MM.1S (cell line): Measurements from ENCODE around the gene DELE1.

Source experiments
- DNase-seq: peaks from one replicate; pipeline ENCODE4 v3.0.0-alpha.2; 2015
- H2AFZ ChIP-seq: fragments of 300-600 bp; sonication (generic); 2 replicates; pipeline ENCODE4 v1.6.0; 2016; ENCODE audit warnings: antibody characterized with exemption, low read length
- H3F3A ChIP-seq: fragments of 300-600 bp; sonication (generic); 2 replicates; pipeline ENCODE4 v1.6.1; 2016; ENCODE audit warnings: mild to moderate bottlenecking, antibody characterized with exemption, low read length, moderate library complexity, mixed read lengths; ENCODE audit not compliant: insufficient read depth
- H3K27ac ChIP-seq: fragments of 300-600 bp; sonication (generic); 2 replicates; pipeline ENCODE4 v1.5.1; 2016; ENCODE audit warnings: mild to moderate bottlenecking, low read length
- H3K27me3 ChIP-seq: fragments of 300-600 bp; sonication (generic); replicated peaks from 2 replicates; pipeline ENCODE4 v1.6.0; 2016; ENCODE audit warnings: low read length; ENCODE audit not compliant: insufficient read depth
- H3K36me3 ChIP-seq: fragments of 300-600 bp; sonication (generic); replicated peaks from 2 replicates; pipeline ENCODE4 v1.6.1; 2016; ENCODE audit warnings: mild to moderate bottlenecking, low read length, mixed read lengths; ENCODE audit not compliant: insufficient read depth
- H3K4me1 ChIP-seq: fragments of 300-600 bp; sonication (generic); 2 replicates; pipeline ENCODE4 v1.6.1; 2016; ENCODE audit warnings: low read length, mixed read lengths
- H3K4me2 ChIP-seq: fragments of 300-600 bp; sonication (generic); 2 replicates; pipeline ENCODE4 v1.6.0; 2016; ENCODE audit warnings: low read depth, low read length
- H3K4me3 ChIP-seq: fragments of 300-600 bp; sonication (generic); 2 replicates; pipeline ENCODE4 v1.5.1; 2016; ENCODE audit warnings: low read length, mixed read lengths
- H3K79me2 ChIP-seq: fragments of 300-600 bp; sonication (generic); 2 replicates; pipeline ENCODE4 v1.6.1; 2016; ENCODE audit warnings: mixed run types, low read length, mixed read lengths
- H3K9ac ChIP-seq: fragments of 300-600 bp; sonication (generic); 2 replicates; pipeline ENCODE4 v1.6.1; 2016; ENCODE audit warnings: low read length, mixed read lengths
- H3K9me2 ChIP-seq: fragments of 300-600 bp; sonication (generic); replicated peaks from 2 replicates; pipeline ENCODE4 v1.6.1; 2016; ENCODE audit warnings: mild to moderate bottlenecking, low read length, mixed read lengths; ENCODE audit not compliant: insufficient read depth
- H3K9me3 ChIP-seq: fragments of 300-600 bp; sonication (generic); replicated peaks from 2 replicates; pipeline ENCODE4 v1.6.1; 2016; ENCODE audit warnings: mild to moderate bottlenecking, low read length, mixed read lengths; ENCODE audit not compliant: insufficient read depth
- H4K20me1 ChIP-seq: fragments of 300-600 bp; sonication (generic); 2 replicates; pipeline ENCODE4 v1.6.1; 2016; ENCODE audit warnings: mild to moderate bottlenecking, low read length, moderate library complexity, mixed read lengths; ENCODE audit not compliant: insufficient read depth
- CTCF ChIP-seq: fragments of 300-600 bp; sonication (generic); IDR thresholded peaks from 2 replicates; pipeline ENCODE4 v1.5.1; 2016; ENCODE audit warnings: antibody characterized with exemption, low read length, mixed read lengths
- EZH2 ChIP-seq: fragments of 300-600 bp; sonication (generic); optimal IDR thresholded peaks from 2 replicates; pipeline ENCODE3; 2017; ENCODE audit warnings: low read depth, mild to moderate bottlenecking, antibody characterized with exemption, low read length, mixed read lengths
- EZH2phosphoT487 ChIP-seq: fragments of 300-600 bp; sonication (generic); IDR thresholded peaks from 2 replicates; pipeline ENCODE4 v1.6.1; 2018; ENCODE audit warnings: antibody characterized with exemption, low read length

DELE1 gene

GRCh38 chr5:141923448-141924313, at the start of gene DELE1:
DELE1 (plus strand) TSS chr5:141923871; CDS start chr5:141923942, 71 bp downstream.
- peak within 1 kb of the TSS; percentile 67 for H2AFZ ChIP-seq
- peak within 1 kb of the TSS; percentile 89 for H3K27ac ChIP-seq
- peaks cover 30% of the 10 kb centered on the region for H3K79me2 ChIP-seq
- H3F3A ChIP-seq = 0 out of 2 replicates have a peak, but pooled peaks cover 6% of the 10 kb centered on the region
- H3K27me3 ChIP-seq = no peaks in the 10 kb centered on the region
- H3K36me3 ChIP-seq = peaks cover 3% of the 10 kb centered on the region; the same call in 1 of the 2 replicates
- no peaks in the 10 kb centered on the region for H3K9me3 ChIP-seq
- no peaks in the 10 kb centered on the region for H4K20me1 ChIP-seq
- H3K4me1 ChIP-seq = peaks cover 10% of the 10 kb centered on the region
- TF ChIP-seq CTCF = no peak
- TF ChIP-seq EZH2 = no peak
- no peak for TF ChIP-seq EZH2phosphoT487
- H3K9me2 ChIP-seq = no peaks in the 10 kb centered on the region
- H3K9ac ChIP-seq = peak within 1 kb of the TSS; percentile 86
- peak within 1 kb of the TSS; percentile 83 for H3K4me3 ChIP-seq
- DNase-seq = peak; percentile 91
- H3K4me2 ChIP-seq = peak within 1 kb of the TSS; percentile 71

DNA sequence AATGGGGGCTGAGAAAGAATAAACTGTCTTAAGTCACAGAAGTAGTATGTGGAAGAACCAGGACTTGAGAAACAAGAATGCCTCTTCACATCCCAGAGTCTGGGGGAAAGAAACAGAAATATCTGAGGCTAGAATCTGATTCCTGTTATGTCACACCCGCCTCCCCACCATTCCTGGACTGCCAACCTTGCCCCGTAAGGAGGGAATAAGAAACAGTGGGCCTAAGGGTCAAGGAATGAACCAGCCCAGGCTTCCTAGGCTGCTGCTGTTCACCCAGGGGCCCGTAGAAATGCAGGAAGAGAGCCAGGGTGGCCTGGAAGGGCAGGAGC, 49.8 kb upstream of the DELE1 start:
- no peak overlapping the region for H3K4me2 ChIP-seq
- no peaks in the 10 kb centered on the region for H4K20me1 ChIP-seq
- H3K36me3 ChIP-seq = no peaks in the 10 kb centered on the region
- no peak overlapping the region for H3K9ac ChIP-seq
- peaks cover 6% of the 10 kb centered on the region; the same call in 1 of the 2 replicates for H3K4me1 ChIP-seq
- no peaks in the 10 kb centered on the region; the same call in 1 of the 2 replicates for H3F3A ChIP-seq
- H3K4me3 ChIP-seq = no peak overlapping the region
- H2AFZ ChIP-seq = no peak overlapping the region
- H3K27me3 ChIP-seq = peaks cover 26% of the 10 kb centered on the region
- H3K79me2 ChIP-seq = no peaks in the 10 kb centered on the region
- no peaks in the 10 kb centered on the region for H3K9me3 ChIP-seq
- no peak for TF ChIP-seq EZH2phosphoT487
- no peak for TF ChIP-seq EZH2
- TF ChIP-seq CTCF = no peak
- no peaks in the 10 kb centered on the region for H3K9me2 ChIP-seq
- DNase-seq = no peak
- H3K27ac ChIP-seq = no peak overlapping the region

DNA sequence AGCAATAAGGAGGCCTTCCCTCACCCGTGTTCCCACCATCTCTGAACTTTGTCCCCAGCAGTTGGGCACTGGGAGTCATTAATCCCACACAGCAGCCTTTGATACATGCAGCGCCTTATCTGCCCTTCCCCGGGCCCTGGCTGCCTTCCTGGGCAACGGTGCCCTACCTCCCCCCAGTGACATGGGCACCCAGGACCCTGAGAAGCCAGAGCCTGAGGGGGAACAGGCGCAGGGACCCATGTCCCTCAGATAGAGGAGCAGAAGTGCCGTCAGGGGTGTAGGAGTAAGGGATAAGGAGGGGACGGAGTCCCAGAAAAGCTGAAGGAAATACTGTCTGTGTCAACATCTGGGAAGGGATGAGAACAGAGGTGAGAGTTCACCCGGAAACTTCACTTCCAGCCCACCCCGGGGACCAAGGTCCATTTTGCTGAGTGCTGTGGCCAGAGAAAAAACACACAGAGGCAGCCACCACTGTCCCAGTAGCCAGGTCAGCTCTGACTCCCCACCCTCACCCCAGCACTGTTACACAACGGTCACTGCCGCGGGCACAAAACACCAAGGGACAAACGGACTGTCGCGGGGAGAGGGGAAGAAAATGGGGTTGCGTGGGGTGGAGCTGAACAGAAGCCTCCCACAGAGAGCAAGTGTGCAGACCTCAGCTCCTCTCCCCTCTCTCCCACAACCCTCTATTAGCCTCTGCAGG, 49.3 kb upstream of the DELE1 start:
- no peak overlapping the region for H3K27ac ChIP-seq
- no peak overlapping the region for H3K4me3 ChIP-seq
- no peaks in the 10 kb centered on the region for H3K9me2 ChIP-seq
- H2AFZ ChIP-seq = no peak overlapping the region
- H4K20me1 ChIP-seq = no peaks in the 10 kb centered on the region
- H3F3A ChIP-seq = no peaks in the 10 kb centered on the region; the same call in 1 of the 2 replicates
- peaks cover 26% of the 10 kb centered on the region for H3K27me3 ChIP-seq
- H3K36me3 ChIP-seq = no peaks in the 10 kb centered on the region
- no peaks in the 10 kb centered on the region for H3K79me2 ChIP-seq
- TF ChIP-seq EZH2 = no peak
- no peak overlapping the region for H3K4me2 ChIP-seq
- no peaks in the 10 kb centered on the region for H3K9me3 ChIP-seq
- H3K4me1 ChIP-seq = peaks cover 8% of the 10 kb centered on the region
- H3K9ac ChIP-seq = no peak overlapping the region
- DNase-seq = no peak
